KOPT-K1 (cell line): ENCODE results near the gene ETV5.

Experiments
- H3K27ac ChIP-seq: fragments of 200-600 bp; sonication (generic); 2 replicates; pipeline ENCODE4 v1.5.1; 2016; ENCODE audit warnings: antibody characterized with exemption, mild to moderate bottlenecking, low read depth, low read length; ENCODE audit not compliant: poor library complexity, severe bottlenecking
- H3K36me3 ChIP-seq: fragments of 200-600 bp; sonication (generic); 2 replicates; pipeline ENCODE4 v1.5.1; 2017; ENCODE audit warnings: antibody characterized with exemption, mild to moderate bottlenecking, low read length, moderate library complexity; ENCODE audit not compliant: insufficient read depth
- H3K9me3 ChIP-seq: fragments of 200-600 bp; sonication (generic); 2 replicates; pipeline ENCODE4 v1.5.1; 2017; ENCODE audit warnings: antibody characterized with exemption, low read length, mild to moderate bottlenecking; ENCODE audit not compliant: insufficient read depth, poor library complexity, severe bottlenecking

ETV5 gene

GRCh38 chr3:186109897-186110803 is 1.3 kb upstream of the ETV5 start:
- Histone ChIP-seq H3K9me3 (no peaks in the 10 kb centered on the region), H3K36me3 (no peaks in the 10 kb centered on the region), H3K27ac (no peak overlapping the region)

DNA sequence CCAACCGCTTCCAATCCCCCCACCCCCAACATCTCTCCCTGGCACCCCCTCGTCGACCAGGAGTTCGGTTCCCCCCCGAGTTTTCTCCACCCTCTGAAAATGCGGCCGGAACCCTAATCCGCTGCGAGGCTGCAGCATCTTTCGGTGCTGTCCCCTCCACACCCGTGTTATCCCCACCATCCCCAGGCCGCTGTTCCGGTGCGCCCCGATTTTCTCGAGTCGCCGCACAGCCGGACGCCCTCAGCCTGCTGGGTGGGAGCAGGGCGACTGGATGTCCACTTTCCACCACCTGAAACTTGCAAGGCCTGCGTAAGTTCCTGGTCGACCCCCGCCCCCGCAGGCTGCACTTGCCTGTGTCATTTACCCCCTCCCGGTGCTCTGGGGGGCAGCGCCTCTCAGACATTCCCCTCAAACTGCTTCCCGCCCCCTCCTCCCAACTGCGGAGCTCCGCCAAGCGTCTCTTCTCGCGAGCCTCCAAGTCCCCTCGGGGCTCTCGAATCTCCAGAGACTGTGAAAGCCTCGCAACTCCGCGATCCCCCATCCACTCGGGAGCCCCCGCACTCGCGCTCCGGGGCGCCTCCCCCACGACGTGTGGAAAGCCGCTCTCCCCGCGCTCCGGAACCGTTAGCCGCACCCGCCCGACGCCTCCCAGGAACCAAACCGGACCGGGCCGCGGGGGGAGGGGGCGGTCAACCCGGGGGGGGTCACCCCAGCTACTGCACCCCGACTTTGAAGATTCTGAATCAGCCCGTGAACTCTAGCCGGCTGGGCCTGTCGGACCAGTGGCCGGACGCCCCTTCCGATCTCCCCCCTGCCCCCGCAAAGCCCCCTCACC is 566 bp downstream of the ETV5 start:
- no peaks in the 10 kb centered on the region for H3K9me3 ChIP-seq

DNA sequence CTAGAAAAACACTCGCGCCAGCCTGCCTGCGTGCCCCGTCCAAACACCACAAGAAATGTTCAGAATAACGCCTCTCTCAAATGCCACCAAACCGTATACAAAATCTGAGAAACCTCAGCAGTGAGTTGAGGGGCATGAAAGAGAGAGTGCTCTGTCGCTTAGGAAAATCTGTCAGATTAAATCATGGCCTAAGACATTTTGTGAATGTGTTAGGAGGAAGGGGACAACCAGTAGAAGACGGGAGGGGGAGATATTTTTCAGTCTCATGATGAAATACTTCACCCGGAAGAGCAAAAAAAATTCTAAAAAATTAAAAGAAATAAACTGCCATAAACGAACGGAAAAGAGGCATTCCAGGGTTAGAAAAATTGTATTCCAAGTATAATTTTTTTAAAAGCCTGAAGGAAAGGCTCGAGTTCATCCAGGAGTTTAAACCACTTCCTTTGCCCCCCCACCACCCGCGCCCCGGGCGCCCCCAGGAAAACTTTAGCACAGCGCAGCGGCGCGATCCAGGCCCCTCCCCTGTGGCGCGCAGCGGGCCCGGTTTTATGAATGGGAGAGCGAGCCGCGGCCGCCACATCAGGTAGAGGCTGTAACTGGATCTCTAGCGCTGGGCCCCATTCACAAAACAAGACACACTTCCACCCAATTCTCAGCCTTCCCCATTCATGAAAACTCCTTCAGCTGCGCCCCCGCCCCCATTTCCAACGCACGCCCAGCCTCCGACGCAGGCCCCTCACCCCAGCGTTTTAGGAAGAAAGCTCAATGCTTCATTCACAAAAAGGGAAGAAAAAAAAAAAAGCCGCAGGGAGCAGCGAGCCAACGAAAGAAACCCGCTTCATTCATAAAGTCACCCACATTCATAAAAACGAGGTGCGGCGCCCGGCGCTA is 1.4 kb downstream of the ETV5 start:
- H3K36me3 ChIP-seq, result no peaks in the 10 kb centered on the region
- no peaks in the 10 kb centered on the region for H3K9me3 ChIP-seq
- no peak overlapping the region for H3K27ac ChIP-seq

More for the DNA sequence above, 566 bp downstream of the ETV5 start:
- Histone ChIP-seq H3K27ac (no peak overlapping the region), H3K36me3 (no peaks in the 10 kb centered on the region)

- H3K27ac ChIP-seq, result no peak overlapping the region
Observed at GRCh38 chr3:186105543-186105942, 3.3 kb downstream of the ETV5 start.

GRCh38 chr3:186102687-186103086 is 6.2 kb downstream of the ETV5 start:
- Histone ChIP-seq H3K36me3 (no peaks in the 10 kb centered on the region), H3K27ac (no peak overlapping the region), H3K9me3 (no peaks in the 10 kb centered on the region)

More at GRCh38 chr3:186105543-186105942, 3.3 kb downstream of the ETV5 start:
- H3K36me3 ChIP-seq, result no peaks in the 10 kb centered on the region
- H3K9me3 ChIP-seq, result no peaks in the 10 kb centered on the region

GRCh38 chr3:186100398-186100797 is 8.5 kb downstream of the ETV5 start:
- Histone ChIP-seq H3K27ac (no peak overlapping the region), H3K9me3 (no peaks in the 10 kb centered on the region), H3K36me3 (no peaks in the 10 kb centered on the region)

GRCh38 chr3:186099178-186099577 is 9.7 kb downstream of the ETV5 start:
- Histone ChIP-seq H3K27ac (no peak overlapping the region), H3K9me3 (no peaks in the 10 kb centered on the region), H3K36me3 (no peaks in the 10 kb centered on the region)

DNA sequence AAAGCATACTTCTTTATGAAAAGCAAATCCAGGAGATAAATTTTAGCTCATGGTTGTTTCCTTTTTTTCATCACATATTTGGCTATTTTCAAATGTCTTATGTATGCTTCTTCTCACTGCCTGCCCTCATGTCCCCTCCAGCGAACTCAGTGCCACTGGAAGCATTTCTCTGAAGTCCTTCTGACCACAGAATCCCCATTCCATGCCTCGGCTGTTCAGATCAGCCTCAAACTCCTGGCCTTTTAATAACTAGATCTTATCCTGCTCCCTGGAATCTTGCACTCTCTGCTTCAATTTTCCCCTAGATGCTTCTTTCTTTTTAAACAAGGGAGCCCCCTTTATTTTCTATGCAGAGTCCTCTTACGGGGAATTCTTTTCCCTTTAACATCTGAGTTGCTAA is 10.1 kb downstream of the ETV5 start:
- no peaks in the 10 kb centered on the region for H3K36me3 ChIP-seq
- no peaks in the 10 kb centered on the region for H3K9me3 ChIP-seq
- no peak overlapping the region for H3K27ac ChIP-seq

- no peaks in the 10 kb centered on the region for H3K9me3 ChIP-seq
- H3K36me3 ChIP-seq, result no peaks in the 10 kb centered on the region
- no peak overlapping the region for H3K27ac ChIP-seq
Observed at GRCh38 chr3:186097663-186098451, 11.0 kb downstream of the ETV5 start.

GRCh38 chr3:186097317-186097662 is 11.6 kb downstream of the ETV5 start:
- Histone ChIP-seq H3K27ac (no peak overlapping the region), H3K9me3 (no peaks in the 10 kb centered on the region), H3K36me3 (no peaks in the 10 kb centered on the region)

DNA sequence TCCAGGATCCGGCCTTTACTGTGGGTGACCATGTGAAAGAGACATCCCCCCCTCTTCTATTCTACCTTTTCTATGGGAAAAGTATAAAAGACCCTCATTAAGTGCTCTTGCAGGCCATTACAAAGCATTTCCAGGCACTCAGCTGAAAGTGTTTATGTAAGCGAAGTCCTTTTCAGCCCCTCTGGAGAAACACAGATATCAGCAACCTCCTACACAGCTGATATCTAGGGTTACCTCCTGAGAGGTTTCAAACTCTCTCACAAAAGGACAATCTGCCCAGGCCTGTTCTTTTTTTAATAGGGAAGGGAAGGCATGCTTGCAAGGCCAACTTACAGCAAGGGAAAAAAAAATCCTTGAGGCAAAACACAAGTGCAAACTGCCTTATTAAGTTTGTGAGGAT is 12.6 kb downstream of the ETV5 start:
- H3K9me3 ChIP-seq, result no peaks in the 10 kb centered on the region
- H3K36me3 ChIP-seq, result no peaks in the 10 kb centered on the region
- no peak overlapping the region for H3K27ac ChIP-seq

DNA sequence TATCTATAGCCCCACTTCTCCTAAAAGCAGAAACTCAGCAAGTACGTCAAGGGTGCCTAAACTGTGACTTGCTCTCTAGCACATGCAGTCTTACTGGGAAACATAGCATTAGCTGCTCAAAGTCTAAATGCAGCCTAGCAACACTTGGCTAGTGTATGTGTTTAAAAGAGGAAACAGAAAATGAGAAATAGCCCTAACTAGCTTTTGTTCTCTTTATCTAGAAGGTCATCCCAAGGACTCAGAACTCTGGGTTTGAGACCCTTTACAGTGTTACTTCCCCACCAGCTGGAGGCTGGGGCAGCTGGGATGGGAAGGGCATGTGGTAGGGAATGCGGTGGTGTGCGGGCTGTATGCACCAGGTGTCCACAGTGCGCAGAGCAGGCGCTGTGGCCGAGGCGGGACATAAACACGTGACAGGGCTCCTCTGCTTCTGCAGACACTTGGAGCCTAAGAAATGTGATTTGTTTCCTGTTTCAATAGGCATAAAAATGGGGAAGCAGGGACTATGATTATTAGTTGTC is 13.3 kb downstream of the ETV5 start:
- Histone ChIP-seq H3K27ac (no peak overlapping the region), H3K36me3 (no peaks in the 10 kb centered on the region), H3K9me3 (no peaks in the 10 kb centered on the region)

DNA sequence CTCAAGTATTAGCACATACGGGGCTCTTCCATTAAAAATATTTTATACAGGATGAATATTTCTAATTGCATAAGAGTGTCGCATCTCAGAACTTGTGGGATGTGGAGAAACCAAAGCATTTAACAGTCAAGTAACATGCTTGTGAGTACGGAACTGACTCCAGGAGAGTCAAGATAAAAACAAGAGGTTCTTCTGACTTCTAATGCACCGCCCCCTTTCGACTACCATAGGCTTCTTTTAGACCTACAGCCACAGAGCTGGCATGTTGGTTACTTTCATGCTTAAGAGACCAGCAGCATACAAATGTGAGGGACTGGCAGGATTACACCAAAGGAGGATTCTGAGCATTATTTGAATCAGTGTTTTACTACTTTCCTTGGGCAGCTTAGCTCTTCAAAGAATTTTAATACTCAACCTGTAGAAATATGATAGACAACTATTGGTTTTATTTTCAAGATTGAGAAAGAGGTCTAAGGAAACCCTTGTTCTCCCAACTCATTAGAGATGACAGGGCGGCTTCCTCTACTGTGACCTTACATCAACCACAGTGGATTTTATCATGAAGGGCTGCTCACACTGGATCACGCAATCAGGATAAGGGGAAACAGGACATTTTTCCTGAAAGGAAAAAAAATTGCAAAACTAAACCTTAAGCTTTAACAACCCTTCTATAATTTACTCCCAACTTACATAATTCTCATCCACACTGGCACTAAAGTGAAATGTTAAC is 14.0 kb downstream of the ETV5 start:
- H3K36me3 ChIP-seq, result no peaks in the 10 kb centered on the region
- no peaks in the 10 kb centered on the region for H3K9me3 ChIP-seq
- no peak overlapping the region for H3K27ac ChIP-seq
